GM21528 (cell line): ENCODE data around the gene ECE1.

Experiments
- ATAC-seq: cut with Tn5 transposase; IDR thresholded peaks from one replicate; pipeline ENCODE4 v1.9.1; 2021; ENCODE audit warnings: mild to moderate bottlenecking, moderate library complexity; ENCODE audit not compliant: unreplicated experiment, low FRiP score

ECE1 gene

GRCh38 chr1:21271550-21271949 is 18.7 kb downstream of the ECE1 start:
- no peak for ATAC-seq

- no peak for ATAC-seq
Measured at GRCh38 chr1:21270086-21270689, 20.1 kb downstream of the ECE1 start.

- ATAC-seq = no peak
Measured at GRCh38 chr1:21269461-21270085, 20.7 kb downstream of the ECE1 start.

GRCh38 chr1:21268281-21269239 is 21.7 kb downstream of the ECE1 start:
- no peak for ATAC-seq

GRCh38 chr1:21267191-21268077 is 22.8 kb downstream of the ECE1 start:
- no peak for ATAC-seq

GRCh38 chr1:21266119-21266774 is 24.0 kb downstream of the ECE1 start:
- no peak for ATAC-seq

GRCh38 chr1:21265644-21266043 is 24.6 kb downstream of the ECE1 start:
- no peak for ATAC-seq

GRCh38 chr1:21264898-21265297 is 25.4 kb downstream of the ECE1 start:
- no peak for ATAC-seq

- ATAC-seq = no peak
Measured at GRCh38 chr1:21263653-21264225, 26.5 kb downstream of the ECE1 start.

- ATAC-seq = no peak
Measured at GRCh38 chr1:21263052-21263429, 27.2 kb downstream of the ECE1 start.

- no peak for ATAC-seq
Measured at GRCh38 chr1:21262293-21263051, 27.8 kb downstream of the ECE1 start.

- no peak for ATAC-seq
Measured at GRCh38 chr1:21261551-21262292, 28.5 kb downstream of the ECE1 start.

GRCh38 chr1:21260405-21261125 is 29.7 kb downstream of the ECE1 start:
- no peak for ATAC-seq

GRCh38 chr1:21259316-21260076 is 30.8 kb downstream of the ECE1 start:
- no peak for ATAC-seq

- ATAC-seq = no peak
Measured at GRCh38 chr1:21258331-21259134, 31.7 kb downstream of the ECE1 start.
